ENCODE measurements around the gene LDB2. TPM values are rescaled to one million over a fixed set of nuclear protein-coding genes. Genes with fewer than 3 reads are reported as not detected.

LDB2 gene
- total RNA-seq, 1 experiment from 2014 or later, result not detected

GRCh38 chr4:16893141-16893651 is 5.2 kb downstream of the LDB2 start:
- Histone ChIP-seq H3K36me3 (ENCODE audit: insufficient read depth, low read length) (no peaks in the 10 kb centered on the region), H3K79me2 (ENCODE audit: low read length) (no peaks in the 10 kb centered on the region), H2AFZ (ENCODE audit: low read length) (no peak overlapping the region), H3K9me3 (ENCODE audit: low read length) (no peaks in the 10 kb centered on the region), H3K27me3 (ENCODE audit: low read length) (no peaks in the 10 kb centered on the region), H3K4me1 (ENCODE audit: low read length) (no peaks in the 10 kb centered on the region), H3K4me2 (ENCODE audit: low read depth, low read length, poor library complexity, severe bottlenecking) (no peak overlapping the region), H3K9me2 (replicated peaks; ENCODE audit: insufficient read depth, low read length) (no peaks in the 10 kb centered on the region), H4K20me1 (ENCODE audit: insufficient read depth, low read depth, low read length) (no peaks in the 10 kb centered on the region), H3K27ac (ENCODE audit: low read length) (no peak overlapping the region), H3K9ac (ENCODE audit: low read length) (no peak overlapping the region), H3K4me3 (ENCODE audit: low read length) (no peak overlapping the region)
- DNase-seq, result no peak

- Histone ChIP-seq H3K9me2 (replicated peaks; ENCODE audit: insufficient read depth, low read length) (no peaks in the 10 kb centered on the region), H3K79me2 (ENCODE audit: low read length) (no peaks in the 10 kb centered on the region), H3K4me3 (ENCODE audit: low read length) (no peak overlapping the region), H4K20me1 (ENCODE audit: insufficient read depth, low read depth, low read length) (no peaks in the 10 kb centered on the region), H3K4me1 (ENCODE audit: low read length) (no peaks in the 10 kb centered on the region), H3K27ac (ENCODE audit: low read length) (no peak overlapping the region), H3K36me3 (ENCODE audit: insufficient read depth, low read length) (no peaks in the 10 kb centered on the region), H3K27me3 (ENCODE audit: low read length) (no peaks in the 10 kb centered on the region), H3K4me2 (ENCODE audit: low read depth, low read length, poor library complexity, severe bottlenecking) (no peak overlapping the region), H3K9me3 (ENCODE audit: low read length) (no peaks in the 10 kb centered on the region), H3K9ac (ENCODE audit: low read length) (no peak overlapping the region), H2AFZ (ENCODE audit: low read length) (no peak overlapping the region)
- DNase-seq, result no peak
Measured at GRCh38 chr4:16890651-16891050, 7.8 kb downstream of the LDB2 start.

- no peaks in the 10 kb centered on the region for H3K9me2 ChIP-seq (replicated peaks; ENCODE audit: insufficient read depth, low read length)
- H3K27me3 ChIP-seq (ENCODE audit: low read length), result no peaks in the 10 kb centered on the region
- no peak overlapping the region for H3K4me2 ChIP-seq (ENCODE audit: low read depth, low read length, poor library complexity, severe bottlenecking)
- no peaks in the 10 kb centered on the region for H3K36me3 ChIP-seq (ENCODE audit: insufficient read depth, low read length)
- no peak overlapping the region for H2AFZ ChIP-seq (ENCODE audit: low read length)
- H3K27ac ChIP-seq (ENCODE audit: low read length), result no peak overlapping the region
- H4K20me1 ChIP-seq (ENCODE audit: insufficient read depth, low read depth, low read length), result no peaks in the 10 kb centered on the region
- H3K9me3 ChIP-seq (ENCODE audit: low read length), result no peaks in the 10 kb centered on the region
- H3K4me3 ChIP-seq (ENCODE audit: low read length), result no peak overlapping the region
- H3K4me1 ChIP-seq (ENCODE audit: low read length), result no peaks in the 10 kb centered on the region
- no peak overlapping the region for H3K9ac ChIP-seq (ENCODE audit: low read length)
- no peak for DNase-seq
- H3K79me2 ChIP-seq (ENCODE audit: low read length), result no peaks in the 10 kb centered on the region
Measured at GRCh38 chr4:16889945-16890344, 8.5 kb downstream of the LDB2 start.

GRCh38 chr4:16887887-16888286 is 10.6 kb downstream of the LDB2 start:
- Histone ChIP-seq H3K9me3 (ENCODE audit: low read length) (no peaks in the 10 kb centered on the region), H3K4me3 (ENCODE audit: low read length) (no peak overlapping the region), H2AFZ (ENCODE audit: low read length) (no peak overlapping the region), H3K4me1 (ENCODE audit: low read length) (no peaks in the 10 kb centered on the region), H4K20me1 (ENCODE audit: insufficient read depth, low read depth, low read length) (no peaks in the 10 kb centered on the region), H3K79me2 (ENCODE audit: low read length) (no peaks in the 10 kb centered on the region), H3K4me2 (ENCODE audit: low read depth, low read length, poor library complexity, severe bottlenecking) (no peak overlapping the region), H3K9me2 (replicated peaks; ENCODE audit: insufficient read depth, low read length) (no peaks in the 10 kb centered on the region), H3K27ac (ENCODE audit: low read length) (no peak overlapping the region), H3K36me3 (ENCODE audit: insufficient read depth, low read length) (no peaks in the 10 kb centered on the region), H3K9ac (ENCODE audit: low read length) (no peak overlapping the region), H3K27me3 (ENCODE audit: low read length) (no peaks in the 10 kb centered on the region)
- DNase-seq, result no peak

DNA sequence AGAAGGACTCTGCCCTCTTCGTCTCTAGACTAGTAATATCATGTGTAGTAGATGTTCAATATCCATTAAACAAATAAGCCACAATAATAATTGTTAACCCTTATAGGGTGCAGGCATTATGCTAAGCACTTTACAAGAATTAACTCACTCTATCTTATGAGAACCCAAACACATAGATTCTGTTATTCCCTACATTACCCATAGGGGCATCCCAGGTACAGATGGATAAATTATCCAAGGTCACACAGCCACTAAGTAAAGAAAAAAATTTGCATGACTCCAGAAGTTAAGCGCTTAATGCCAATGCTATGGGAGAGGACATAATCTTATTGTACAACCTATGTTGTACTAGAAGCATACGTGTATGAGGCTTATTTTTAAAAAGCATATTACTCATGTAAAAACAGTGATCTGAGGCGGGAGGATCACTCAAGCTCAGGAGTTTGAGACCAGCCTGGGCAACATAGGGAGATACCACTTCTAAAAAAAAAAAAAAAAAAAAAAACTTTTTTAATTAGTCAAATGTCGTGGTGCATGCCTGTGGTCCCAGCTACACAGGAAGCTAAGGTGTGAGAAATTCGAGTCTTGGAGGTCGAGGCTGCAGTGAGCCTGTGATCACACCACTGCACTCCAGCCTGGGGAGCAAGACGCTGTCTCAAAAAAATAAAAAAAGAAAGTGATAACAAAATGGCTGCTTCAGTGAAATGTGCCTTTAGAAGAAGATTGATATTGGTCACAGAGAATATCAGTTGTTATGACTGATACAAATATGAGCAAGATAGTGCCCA is 13.6 kb downstream of the LDB2 start:
- no peak overlapping the region for H3K9ac ChIP-seq (ENCODE audit: low read length)
- no peak for DNase-seq
- no peaks in the 10 kb centered on the region for H4K20me1 ChIP-seq (ENCODE audit: insufficient read depth, low read depth, low read length)
- H3K9me2 ChIP-seq (replicated peaks; ENCODE audit: insufficient read depth, low read length), result no peaks in the 10 kb centered on the region
- H3K4me2 ChIP-seq (ENCODE audit: low read depth, low read length, poor library complexity, severe bottlenecking), result no peak overlapping the region
- no peak overlapping the region for H3K4me3 ChIP-seq (ENCODE audit: low read length)
- H3K9me3 ChIP-seq (ENCODE audit: low read length), result no peaks in the 10 kb centered on the region
- no peaks in the 10 kb centered on the region for H3K27me3 ChIP-seq (ENCODE audit: low read length)
- H3K27ac ChIP-seq (ENCODE audit: low read length), result no peak overlapping the region
- no peaks in the 10 kb centered on the region for H3K79me2 ChIP-seq (ENCODE audit: low read length)
- H2AFZ ChIP-seq (ENCODE audit: low read length), result no peak overlapping the region
- no peaks in the 10 kb centered on the region for H3K4me1 ChIP-seq (ENCODE audit: low read length)
- no peaks in the 10 kb centered on the region for H3K36me3 ChIP-seq (ENCODE audit: insufficient read depth, low read length)

DNA sequence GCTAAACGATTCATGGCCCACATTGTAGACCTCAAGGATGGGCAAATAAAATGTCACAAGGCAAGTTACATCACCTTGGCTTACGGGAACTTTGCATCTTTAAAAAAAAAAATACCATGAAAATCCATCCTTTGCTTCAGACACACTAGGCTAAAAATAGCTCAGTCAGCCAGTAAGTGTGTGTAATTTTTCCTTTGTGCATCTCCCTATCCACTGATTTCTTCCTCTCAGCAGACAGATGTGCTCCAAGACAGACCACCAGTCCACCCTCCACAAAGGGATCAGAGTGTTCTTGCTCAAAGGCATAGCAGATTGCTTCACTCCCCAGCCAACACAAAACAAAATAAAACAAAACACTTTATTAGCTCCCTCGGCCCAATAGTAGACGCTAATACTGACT is 14.6 kb downstream of the LDB2 start:
- Histone ChIP-seq H3K9ac (ENCODE audit: low read length) (no peak overlapping the region), H3K27me3 (ENCODE audit: low read length) (no peaks in the 10 kb centered on the region), H4K20me1 (ENCODE audit: insufficient read depth, low read depth, low read length) (no peaks in the 10 kb centered on the region), H3K4me3 (ENCODE audit: low read length) (no peak overlapping the region), H3K4me2 (ENCODE audit: low read depth, low read length, poor library complexity, severe bottlenecking) (no peak overlapping the region), H3K27ac (ENCODE audit: low read length) (no peak overlapping the region), H3K79me2 (ENCODE audit: low read length) (no peaks in the 10 kb centered on the region), H2AFZ (ENCODE audit: low read length) (no peak overlapping the region), H3K36me3 (ENCODE audit: insufficient read depth, low read length) (no peaks in the 10 kb centered on the region), H3K4me1 (ENCODE audit: low read length) (no peaks in the 10 kb centered on the region), H3K9me2 (replicated peaks; ENCODE audit: insufficient read depth, low read length) (no peaks in the 10 kb centered on the region), H3K9me3 (ENCODE audit: low read length) (no peaks in the 10 kb centered on the region)
- DNase-seq, result no peak

DNA sequence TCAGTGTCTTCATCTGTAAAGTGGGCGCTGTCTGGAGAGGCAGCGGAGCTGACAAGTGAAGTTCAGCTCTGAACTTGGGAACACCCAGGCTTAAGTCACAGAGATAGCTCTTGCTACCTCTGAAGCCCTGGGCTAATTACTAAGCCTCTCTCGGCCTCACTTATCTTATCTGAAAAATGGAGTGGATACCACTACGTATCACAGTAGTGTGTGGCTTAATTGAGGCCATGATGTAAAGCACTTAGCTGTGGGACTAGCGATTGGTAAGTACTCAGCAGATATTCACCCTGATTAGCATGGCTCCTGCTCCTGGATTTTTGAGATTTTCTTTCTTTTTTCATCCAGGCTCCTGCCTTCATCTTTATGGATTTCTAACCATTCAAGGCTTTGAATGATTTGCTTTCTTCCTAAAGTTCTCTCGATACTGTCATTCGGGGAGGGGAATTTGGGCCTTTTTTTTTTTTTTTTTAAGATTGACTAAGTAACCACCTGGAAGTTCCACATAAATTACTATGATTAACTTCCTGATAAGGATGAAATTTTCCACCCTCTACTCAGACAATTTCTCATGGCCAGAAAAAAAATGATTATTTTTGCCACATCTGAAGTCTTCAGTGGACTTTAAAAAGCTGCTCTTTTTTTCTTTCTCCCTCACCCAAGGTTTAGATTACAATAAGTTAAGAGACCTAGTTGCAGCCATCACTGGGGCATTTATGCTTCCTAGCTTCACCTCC is 17.1 kb downstream of the LDB2 start:
- Histone ChIP-seq H2AFZ (ENCODE audit: low read length) (no peak overlapping the region), H3K9ac (ENCODE audit: low read length) (no peak overlapping the region), H4K20me1 (ENCODE audit: insufficient read depth, low read depth, low read length) (no peaks in the 10 kb centered on the region), H3K36me3 (ENCODE audit: insufficient read depth, low read length) (no peaks in the 10 kb centered on the region), H3K9me3 (ENCODE audit: low read length) (no peaks in the 10 kb centered on the region), H3K4me2 (ENCODE audit: low read depth, low read length, poor library complexity, severe bottlenecking) (no peak overlapping the region), H3K4me3 (ENCODE audit: low read length) (no peak overlapping the region), H3K27me3 (ENCODE audit: low read length) (no peaks in the 10 kb centered on the region), H3K9me2 (replicated peaks; ENCODE audit: insufficient read depth, low read length) (no peaks in the 10 kb centered on the region), H3K27ac (ENCODE audit: low read length) (no peak overlapping the region), H3K4me1 (ENCODE audit: low read length) (no peaks in the 10 kb centered on the region), H3K79me2 (ENCODE audit: low read length) (no peaks in the 10 kb centered on the region)
- DNase-seq, result no peak

- Histone ChIP-seq H3K36me3 (ENCODE audit: insufficient read depth, low read length) (no peaks in the 10 kb centered on the region), H3K4me1 (ENCODE audit: low read length) (no peaks in the 10 kb centered on the region), H2AFZ (ENCODE audit: low read length) (no peak overlapping the region), H3K27me3 (ENCODE audit: low read length) (no peaks in the 10 kb centered on the region), H3K4me3 (ENCODE audit: low read length) (no peak overlapping the region), H3K27ac (ENCODE audit: low read length) (no peak overlapping the region), H3K79me2 (ENCODE audit: low read length) (no peaks in the 10 kb centered on the region), H3K4me2 (ENCODE audit: low read depth, low read length, poor library complexity, severe bottlenecking) (no peak overlapping the region), H3K9ac (ENCODE audit: low read length) (no peak overlapping the region), H3K9me2 (replicated peaks; ENCODE audit: insufficient read depth, low read length) (no peaks in the 10 kb centered on the region), H3K9me3 (ENCODE audit: low read length) (no peaks in the 10 kb centered on the region), H4K20me1 (ENCODE audit: insufficient read depth, low read depth, low read length) (no peaks in the 10 kb centered on the region)
- DNase-seq, result no peak
Measured at GRCh38 chr4:16875487-16875886, 23.0 kb downstream of the LDB2 start.
